ENCODE data around the gene EIF3C.
"Not testable (repeated sequence)": the region's sequence is repeated elsewhere in the genome, so short reads cannot be mapped to it uniquely, and the experiment has no call there.

Gene EIF3C, protein sequence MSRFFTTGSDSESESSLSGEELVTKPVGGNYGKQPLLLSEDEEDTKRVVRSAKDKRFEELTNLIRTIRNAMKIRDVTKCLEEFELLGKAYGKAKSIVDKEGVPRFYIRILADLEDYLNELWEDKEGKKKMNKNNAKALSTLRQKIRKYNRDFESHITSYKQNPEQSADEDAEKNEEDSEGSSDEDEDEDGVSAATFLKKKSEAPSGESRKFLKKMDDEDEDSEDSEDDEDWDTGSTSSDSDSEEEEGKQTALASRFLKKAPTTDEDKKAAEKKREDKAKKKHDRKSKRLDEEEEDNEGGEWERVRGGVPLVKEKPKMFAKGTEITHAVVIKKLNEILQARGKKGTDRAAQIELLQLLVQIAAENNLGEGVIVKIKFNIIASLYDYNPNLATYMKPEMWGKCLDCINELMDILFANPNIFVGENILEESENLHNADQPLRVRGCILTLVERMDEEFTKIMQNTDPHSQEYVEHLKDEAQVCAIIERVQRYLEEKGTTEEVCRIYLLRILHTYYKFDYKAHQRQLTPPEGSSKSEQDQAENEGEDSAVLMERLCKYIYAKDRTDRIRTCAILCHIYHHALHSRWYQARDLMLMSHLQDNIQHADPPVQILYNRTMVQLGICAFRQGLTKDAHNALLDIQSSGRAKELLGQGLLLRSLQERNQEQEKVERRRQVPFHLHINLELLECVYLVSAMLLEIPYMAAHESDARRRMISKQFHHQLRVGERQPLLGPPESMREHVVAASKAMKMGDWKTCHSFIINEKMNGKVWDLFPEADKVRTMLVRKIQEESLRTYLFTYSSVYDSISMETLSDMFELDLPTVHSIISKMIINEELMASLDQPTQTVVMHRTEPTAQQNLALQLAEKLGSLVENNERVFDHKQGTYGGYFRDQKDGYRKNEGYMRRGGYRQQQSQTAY

DNA sequence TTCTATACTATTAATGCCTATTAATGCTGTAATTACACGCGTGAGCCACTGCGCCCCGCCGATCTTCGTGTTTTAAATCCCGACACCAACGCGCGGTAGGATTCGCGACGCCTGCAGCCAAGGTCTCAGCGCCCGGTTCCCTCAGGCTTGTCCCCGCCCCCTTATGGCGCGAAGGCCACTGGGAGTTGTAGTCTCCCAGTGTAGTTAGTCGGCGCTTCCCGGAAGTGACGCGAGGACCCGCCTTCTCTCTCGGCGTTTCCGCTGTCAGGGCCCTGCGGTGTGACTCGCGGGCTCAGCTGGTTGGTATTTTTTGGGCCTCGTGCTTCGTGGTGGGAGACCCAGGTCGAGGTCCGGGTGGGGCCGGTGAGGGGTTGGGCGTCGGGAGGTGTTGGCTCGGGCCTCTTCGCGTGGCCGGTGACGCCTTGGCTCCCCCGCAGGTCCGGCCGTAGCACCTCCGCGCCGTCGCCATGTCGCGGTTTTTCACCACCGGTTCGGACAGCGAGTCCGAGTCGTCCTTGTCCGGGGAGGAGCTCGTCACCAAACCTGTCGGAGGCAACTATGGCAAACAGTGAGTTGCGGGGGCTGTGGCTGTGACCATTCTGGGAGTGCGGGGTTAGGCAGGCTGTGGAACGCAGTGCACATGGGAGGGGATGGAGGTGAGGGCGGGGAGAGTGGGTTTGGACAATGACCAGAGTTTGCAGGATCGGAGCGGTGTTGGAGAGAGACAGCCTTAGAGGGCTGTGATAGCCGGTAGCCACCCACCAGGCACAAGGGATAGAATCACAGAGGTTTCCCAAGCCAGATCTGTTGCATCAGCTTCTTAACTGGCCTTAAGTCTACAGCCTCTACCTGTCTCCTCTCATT lies at the start of gene EIF3C:
EIF3C (plus strand) TSS at position 245 of the 864 bp plus-strand sequence; CDS start at position 468, 223 bp downstream.
- DNase-seq (ENCODE audit: low read depth in 2 of 2) = not testable (repeated sequence)

DNA sequence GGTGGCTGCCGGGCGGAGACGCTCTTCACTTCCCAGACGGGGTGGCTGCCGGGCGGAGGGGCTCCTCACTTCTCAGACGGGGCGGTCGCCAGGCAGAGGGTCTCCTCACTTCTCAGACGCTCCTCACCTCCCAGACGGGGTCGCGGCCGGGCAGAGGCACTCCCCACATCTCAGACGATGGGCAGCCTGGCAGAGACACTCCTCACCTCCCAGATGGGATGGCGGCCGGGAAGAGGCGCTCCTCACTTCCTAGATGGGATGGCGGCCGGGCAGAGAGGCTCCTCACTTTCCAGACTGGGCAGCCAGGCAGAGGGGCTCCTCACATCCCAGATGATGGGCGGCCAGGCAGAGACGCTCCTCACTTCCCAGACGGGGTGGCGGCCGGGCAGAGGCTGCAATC lies 45.0 kb upstream of the EIF3C start:
- not testable (repeated sequence) for DNase-seq (ENCODE audit: low read depth in 2 of 2)

DNA sequence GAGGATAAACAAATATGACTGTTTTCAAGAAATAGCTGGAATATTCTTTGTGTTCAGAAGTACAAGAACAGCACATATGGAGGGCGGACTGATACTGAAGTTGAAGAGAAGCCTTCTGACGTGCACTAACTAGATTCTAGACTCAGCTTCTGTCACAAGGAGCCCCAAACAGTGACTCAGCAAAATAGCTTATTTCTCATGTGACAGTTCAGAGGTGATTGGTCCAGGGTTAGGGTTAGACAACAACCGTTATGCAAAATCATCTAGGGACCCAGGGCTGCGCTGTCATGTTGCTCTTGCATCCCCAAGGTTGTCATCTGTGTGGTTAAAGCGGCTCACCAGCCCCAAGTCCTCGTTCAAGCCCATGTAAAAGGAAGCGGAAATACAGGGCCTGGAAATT lies 43.8 kb upstream of the EIF3C start:
- DNase-seq (ENCODE audit: low read depth in 2 of 2) = not testable (repeated sequence)

DNA sequence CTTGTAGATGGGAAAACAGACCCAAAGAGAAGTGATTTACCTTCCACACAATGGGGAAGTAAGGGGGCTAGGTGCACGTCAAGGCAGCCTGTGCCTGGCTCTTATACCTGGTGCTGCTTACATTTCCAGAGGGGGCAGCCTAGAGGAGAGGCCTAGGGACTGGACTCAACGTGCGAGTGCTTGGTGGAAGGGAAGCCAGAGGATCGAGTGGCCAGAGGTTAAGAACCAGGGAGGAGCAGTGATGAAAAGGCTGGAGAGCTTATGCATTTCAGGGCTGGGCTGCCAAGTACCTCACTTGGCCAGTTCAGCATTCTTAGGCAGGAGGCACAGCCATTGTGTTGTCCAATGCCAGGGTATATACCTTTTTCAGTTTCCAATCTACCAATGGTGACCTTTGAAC lies 43.1 kb upstream of the EIF3C start:
- not testable (repeated sequence) for DNase-seq (ENCODE audit: low read depth in 2 of 2)

DNA sequence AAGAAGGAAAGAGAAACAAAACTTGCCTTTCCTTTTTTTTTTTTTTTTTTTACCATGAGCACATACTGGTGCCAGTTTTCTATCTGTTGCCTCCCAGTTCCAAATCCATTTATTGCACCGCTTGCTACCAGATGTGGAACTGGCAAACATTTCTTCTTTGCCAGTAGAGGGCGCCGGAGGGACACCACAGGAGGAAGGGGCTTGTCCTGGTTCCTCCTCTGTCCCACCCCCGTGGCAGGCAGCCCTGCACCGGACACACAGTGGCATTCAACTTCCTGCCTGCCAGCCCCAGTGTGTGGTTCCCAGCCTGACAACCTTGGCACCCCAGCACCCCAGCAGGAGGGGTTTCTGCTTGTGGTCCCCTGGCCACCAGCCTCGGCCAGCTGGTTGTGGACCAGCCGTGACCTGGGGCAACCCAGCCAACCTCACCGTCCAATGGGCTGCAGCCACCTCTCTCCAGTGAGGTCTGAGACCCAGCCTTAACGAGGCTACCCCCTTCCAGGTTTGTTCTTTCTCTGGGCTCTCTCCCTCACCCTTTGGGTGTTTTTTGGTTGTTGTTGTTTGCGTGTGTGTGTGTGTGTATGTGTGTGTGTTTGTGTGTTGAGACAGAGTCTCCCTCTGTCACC lies 22.8 kb upstream of the EIF3C start:
- not testable (repeated sequence) for DNase-seq (ENCODE audit: low read depth in 2 of 2)

DNA sequence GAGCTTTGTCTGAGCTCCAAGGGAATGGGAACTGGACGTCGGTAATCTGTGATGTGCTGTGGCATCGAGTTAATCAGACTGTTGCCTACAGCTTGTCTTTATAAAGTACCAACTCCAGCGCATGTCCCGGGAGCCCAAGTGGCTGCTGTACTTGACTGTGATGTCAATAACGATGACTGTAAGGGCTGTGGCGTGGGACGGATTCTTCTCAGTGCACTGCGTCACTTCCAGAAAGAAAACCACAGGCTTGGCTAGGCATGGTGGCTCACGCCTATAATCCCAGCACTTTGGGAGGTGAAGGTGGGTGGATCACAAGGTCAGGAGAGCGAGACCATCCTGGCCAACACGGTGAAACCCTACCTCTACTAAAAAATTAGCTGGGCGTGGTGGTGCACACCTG lies 21.8 kb upstream of the EIF3C start:
- DNase-seq (ENCODE audit: low read depth in 2 of 2) = not testable (repeated sequence)

DNA sequence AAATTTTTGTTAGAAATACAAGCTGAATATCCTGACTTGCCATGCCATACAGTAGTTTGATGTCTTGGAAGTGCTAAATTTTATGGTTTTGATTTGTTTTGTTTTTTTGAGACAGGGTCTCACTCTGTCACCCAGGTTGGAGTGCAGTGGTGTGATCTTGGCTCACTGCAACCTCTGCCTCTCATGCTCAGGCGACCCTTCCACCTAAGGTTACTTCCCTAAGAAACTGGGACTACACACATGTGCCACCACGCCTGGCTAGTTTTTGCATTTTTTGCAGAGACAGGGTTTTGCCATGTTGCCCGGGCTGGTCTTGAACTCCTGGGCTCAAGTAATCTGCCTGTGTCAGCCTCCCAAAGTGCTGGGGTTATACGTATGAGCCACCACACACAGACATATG lies 19.5 kb upstream of the EIF3C start:
- DNase-seq (ENCODE audit: low read depth in 2 of 2) = not testable (repeated sequence)

DNA sequence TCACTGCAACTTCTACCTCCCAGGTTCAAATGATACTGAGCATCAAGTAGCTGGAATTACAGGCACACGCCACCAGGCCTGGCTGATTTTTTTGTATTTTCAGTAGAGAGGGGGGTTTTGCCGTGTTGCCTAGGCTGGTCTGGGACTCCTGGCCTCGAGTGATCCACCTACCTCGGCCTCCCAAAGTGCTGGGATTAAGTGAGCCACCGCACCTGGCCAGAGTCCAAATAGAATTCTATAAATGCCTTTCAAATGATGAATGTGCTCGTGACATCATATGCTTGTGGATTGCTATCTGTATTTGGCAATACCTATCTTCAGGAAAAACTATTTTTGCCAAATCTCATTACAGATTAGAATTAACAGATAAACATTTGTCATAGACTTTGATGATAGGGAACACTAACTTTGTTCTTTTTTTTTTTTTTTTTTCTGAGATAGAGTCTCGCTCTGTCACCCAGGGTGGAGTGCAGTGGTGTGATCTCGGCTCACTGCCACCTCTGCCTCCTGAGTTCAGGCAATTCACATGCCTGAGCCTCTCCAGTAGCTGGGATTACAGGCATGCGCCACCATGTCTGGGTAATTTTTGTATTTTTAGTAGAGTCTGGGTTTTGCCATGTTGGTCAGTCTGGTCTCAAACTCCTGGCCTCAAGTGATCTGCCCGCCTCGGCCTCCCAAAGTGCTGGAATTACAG lies 17.9 kb upstream of the EIF3C start:
- not testable (repeated sequence) for DNase-seq (ENCODE audit: low read depth in 2 of 2)

DNA sequence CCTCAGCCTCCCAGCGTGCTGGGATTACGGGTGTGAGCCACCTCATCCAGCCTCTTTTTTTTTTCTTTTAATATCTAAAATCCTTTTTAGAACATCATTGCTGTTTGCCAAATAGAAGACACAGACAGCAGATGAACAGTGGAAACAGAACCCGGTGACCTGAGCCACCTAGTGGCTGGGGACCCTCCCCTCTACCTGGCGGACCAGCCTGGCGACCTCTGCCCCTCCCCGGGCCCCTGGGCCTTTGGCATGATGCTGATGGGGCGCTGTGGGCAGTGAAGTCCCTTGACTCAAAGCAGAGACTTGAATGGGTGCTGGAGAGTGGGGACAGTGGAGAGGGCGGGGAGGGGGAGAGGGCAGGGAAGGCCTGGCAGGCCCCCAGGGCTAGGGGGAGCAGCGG lies 11.5 kb upstream of the EIF3C start:
- not testable (repeated sequence) for DNase-seq (ENCODE audit: low read depth in 2 of 2)

DNA sequence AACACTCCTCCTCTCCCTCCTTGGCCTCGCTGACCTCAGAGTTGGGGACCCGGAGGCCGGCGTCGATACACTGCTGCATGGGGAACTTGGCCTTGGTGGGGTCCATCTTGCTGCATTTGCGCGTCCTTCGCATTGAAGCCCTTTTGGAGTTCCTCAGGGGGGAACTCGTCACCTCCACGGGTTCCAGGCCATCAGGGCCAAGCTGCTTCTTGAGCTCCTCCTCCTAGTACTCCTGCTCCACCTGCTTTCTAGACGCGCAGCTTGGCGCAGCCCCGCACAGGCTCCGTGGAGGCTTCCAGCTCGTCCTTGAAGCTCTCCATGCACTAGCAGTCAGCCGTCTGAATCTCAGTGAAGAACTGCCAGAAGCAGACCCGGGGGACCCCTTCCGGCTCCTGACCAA lies 10.9 kb upstream of the EIF3C start:
- DNase-seq (ENCODE audit: low read depth in 2 of 2) = not testable (repeated sequence)

DNA sequence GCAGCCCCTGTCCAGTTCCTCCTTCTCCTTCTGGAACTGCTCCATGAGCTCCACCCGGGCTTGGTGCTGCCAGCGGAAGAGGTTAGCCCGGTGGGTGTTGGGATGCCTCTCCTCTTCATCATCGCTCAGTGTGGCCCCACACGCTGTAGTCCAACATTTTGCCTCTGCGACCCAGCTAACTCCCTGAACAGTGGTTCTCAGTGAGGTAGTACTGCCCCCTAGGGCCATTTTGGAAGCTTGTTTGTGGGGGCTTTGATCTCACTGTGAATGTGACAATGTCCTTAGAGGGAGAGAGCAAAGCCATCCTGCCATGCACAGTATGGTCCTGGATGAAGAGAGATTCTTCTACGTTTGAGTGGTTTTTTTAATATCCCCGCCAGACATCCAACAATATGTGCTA lies 9.9 kb upstream of the EIF3C start:
- not testable (repeated sequence) for DNase-seq (ENCODE audit: low read depth in 2 of 2)

DNA sequence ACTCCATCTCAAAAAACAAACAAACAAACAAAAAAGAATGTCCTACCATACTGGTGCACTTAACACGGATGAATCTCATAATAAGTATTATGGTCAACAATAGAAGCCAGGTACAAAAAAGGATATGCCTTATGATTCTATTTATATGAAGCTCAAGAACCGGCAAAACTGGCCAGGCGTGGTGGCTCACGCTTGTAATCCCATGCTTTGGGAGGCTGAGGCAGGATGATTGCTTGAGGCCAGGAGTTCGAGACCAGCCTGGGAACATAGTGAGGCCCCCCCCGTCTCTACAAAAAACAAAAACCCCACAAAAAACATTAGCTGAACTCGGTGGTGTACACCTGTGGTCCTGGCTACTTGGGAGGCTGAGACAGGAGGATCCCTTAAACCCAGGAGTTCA lies 7.0 kb upstream of the EIF3C start:
- not testable (repeated sequence) for DNase-seq (ENCODE audit: low read depth in 2 of 2)

DNA sequence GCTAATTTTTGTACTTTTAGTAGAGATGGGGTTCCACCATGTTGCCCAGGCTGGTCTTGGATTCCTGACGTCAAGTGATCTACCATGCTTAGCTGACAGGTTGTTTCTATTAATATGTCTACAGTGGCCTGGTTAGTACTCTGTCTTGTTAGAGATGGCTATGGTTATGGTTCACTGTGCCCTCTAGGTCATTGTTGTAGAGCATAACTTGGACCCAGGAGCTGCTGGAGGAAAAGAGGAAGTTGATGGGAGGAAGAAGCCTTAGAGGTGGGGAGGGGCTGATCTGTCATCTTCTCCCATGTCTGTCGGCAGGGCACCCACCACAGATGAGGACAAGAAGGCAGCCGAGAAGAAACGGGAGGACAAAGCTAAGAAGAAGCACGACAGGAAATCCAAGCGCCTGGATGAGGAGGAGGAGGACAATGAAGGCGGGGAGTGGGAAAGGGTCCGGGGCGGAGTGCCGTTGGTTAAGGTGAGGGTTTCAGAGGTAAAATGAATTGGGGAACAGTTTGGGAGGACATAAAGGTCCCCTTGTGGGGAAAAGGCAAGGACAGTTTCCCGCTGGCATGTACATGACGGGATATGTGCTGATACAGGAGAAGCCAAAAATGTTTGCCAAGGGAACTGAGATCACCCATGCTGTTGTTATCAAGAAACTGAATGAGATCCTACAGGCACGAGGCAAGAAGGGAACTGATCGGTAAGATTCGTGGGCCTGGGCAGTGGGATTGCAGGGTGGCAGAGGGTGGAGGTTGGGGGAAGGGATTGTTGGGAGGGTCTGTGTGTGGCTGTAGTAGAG lies 11.8 kb downstream of the EIF3C start:
- not testable (repeated sequence) for DNase-seq (ENCODE audit: low read depth in 2 of 2)

DNA sequence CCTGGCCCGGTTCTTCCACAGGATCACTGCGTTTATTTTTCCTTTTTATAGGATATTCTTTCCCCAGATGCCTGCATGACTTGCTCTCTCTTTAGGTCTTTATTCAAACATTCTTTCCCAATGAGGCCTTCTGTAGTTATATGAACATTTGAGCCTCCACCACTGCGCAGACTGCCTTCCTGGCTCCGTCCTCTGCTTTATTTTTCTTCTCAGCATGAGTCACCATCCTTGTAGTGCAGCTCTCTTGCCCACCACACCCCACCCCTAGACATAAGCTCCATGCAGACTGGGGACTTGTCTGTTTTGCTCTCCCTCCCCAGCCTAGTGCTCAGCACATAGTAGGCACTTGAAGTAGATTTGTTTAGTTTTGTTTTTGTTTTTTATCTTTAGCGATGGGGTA lies 20.0 kb downstream of the EIF3C start:
- not testable (repeated sequence) for DNase-seq (ENCODE audit: low read depth in 2 of 2)

DNA sequence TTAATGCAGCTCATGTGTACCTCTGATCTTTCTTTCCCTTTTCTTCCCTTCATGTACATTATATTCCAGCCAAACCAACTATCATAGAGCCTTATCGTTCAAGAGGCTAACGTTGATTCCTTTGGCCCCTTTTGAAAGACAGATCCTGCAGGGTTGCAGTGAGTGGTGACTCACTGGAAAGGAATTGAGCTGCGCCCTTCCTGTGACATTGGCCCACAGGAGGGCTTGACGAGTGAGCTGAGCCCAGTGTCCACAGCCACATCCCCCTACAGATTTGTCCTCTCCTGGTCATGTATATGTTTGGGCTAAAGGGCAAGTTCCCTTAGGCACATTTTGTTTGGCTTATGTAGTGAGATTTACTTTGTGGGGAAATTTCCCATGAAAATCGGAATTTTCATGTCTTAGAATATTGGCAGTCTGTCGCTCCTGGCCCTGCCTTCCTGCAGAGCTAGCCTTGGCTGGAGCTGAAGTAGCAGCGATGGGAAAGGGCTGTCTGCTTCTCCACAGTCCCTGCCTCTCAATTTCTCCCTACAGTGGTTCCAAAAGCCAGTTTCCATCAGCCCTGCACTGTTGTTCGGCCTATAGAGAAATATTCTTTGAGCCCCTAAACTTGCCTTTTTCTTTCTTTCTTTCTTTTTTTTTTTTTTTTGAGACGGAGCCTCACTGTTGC lies 21.3 kb downstream of the EIF3C start:
- DNase-seq (ENCODE audit: low read depth in 2 of 2) = not testable (repeated sequence)

DNA sequence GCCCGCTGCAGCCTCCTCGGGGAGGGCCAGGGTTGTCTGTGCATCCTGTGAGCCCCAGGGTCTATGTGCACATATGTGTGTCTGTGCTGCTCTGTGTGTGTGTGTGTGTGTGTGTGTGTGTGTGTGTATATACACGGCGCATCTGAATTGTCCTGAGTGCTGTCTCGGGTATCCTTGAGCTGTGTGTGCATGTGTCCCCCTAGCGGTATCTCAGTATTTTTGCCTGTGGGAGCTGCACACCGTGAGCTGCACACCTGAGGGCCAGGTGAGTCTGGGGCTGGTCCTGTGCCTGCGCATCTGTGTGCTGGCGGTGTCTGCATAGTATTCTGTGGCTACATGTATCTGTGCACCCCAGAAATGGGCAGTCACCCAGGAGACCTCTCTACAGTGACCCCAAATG lies 28.5 kb downstream of the EIF3C start:
- not testable (repeated sequence) for DNase-seq (ENCODE audit: low read depth in 2 of 2)

DNA sequence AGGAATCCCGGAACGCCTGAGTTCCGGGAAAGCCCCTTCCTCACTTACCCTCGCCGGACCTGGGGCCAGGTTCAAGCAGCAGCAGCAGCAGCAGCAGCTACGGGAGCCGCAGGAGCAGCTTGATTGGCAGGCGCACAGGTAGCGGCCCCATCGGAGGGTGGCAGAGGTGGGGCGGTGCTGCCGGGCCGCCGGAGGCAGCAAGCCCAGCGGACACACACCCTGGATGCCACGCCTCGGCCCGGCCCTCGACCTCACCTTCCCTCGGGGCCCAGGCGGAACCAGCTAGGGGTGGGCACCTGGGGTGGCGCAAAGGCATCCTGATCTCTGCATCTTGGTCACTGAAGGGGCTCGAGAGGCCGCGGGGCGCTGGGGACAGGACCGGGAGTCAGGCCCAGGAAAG lies 29.4 kb downstream of the EIF3C start:
- not testable (repeated sequence) for DNase-seq (ENCODE audit: low read depth in 2 of 2)

DNA sequence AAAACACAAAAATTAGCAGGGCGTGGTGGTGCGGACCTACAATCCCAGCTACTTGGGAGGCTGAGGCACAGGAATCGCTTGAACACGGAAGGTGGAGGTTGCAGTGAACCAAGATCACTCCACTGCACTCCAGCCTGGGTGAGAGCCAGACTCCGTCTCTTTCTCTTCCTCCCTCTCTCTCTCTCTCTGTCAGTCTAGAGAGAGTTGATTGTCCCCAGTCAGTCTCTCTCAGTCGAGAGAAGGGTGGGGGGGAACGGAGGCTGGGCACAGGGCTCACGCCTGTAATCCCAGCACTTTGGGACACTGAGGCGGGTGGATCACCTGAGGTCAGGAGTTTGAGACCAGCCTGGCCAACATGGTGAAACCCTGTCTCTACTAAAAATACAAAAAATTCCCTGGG lies 30.0 kb downstream of the EIF3C start:
- not testable (repeated sequence) for DNase-seq (ENCODE audit: low read depth in 2 of 2)

All from stimulated activated CD4-positive, alpha-beta T cell treated with anti-CD3 and anti-CD28 coated beads, Interleukin-12 subunit alpha, Interleukin-12 subunit beta, amount 100 ng/mL, for 24 hours (primary cell).